ENCODE results near the gene CASP2.

CASP2 gene

GRCh38 chr7:143341842-143342241, 53.7 kb downstream of the CASP2 start:
- no peak for DNase-seq

- DNase-seq = no peak
Observed at GRCh38 chr7:143343596-143343995, 55.4 kb downstream of the CASP2 start.

- no peak for DNase-seq
Observed at GRCh38 chr7:143345428-143345900, 57.3 kb downstream of the CASP2 start.

- DNase-seq = no peak
Observed at GRCh38 chr7:143346018-143346417, 57.9 kb downstream of the CASP2 start.

GRCh38 chr7:143347950-143348349, 59.8 kb downstream of the CASP2 start:
- no peak for DNase-seq

GRCh38 chr7:143351060-143351459, 62.9 kb downstream of the CASP2 start:
- no peak for DNase-seq

GRCh38 chr7:143351574-143351973, 63.4 kb downstream of the CASP2 start:
- no peak for DNase-seq

GRCh38 chr7:143352531-143353002, 64.4 kb downstream of the CASP2 start:
- no peak for DNase-seq

- DNase-seq = no peak
Observed at GRCh38 chr7:143354376-143354775, 66.2 kb downstream of the CASP2 start.

- no peak for DNase-seq
Observed at GRCh38 chr7:143354965-143355364, 66.8 kb downstream of the CASP2 start.

- DNase-seq = no peak
Observed at GRCh38 chr7:143355450-143356385, 67.6 kb downstream of the CASP2 start.

- no peak for DNase-seq
Observed at GRCh38 chr7:143356414-143357050, 68.4 kb downstream of the CASP2 start.

All from NCI-H2029 treated with DMSO at 0.1 percent for 48 hours (cell line).